AG04449 (cell line): ENCODE measurements around the gene HES4.
A peak's percentile ranks its signal among the peaks of the same experiment; 100 is the strongest.

Source experiments
- CTCF ChIA-PET: fragments of 350-600 bp; formaldehyde crosslinking; extraction: SDS; loops from one replicate; lab custom pipeline; 2021; ENCODE audit warnings: antibody characterized with exemption; lab: Yijun Ruan, JAX
- POLR2A ChIA-PET: fragments of 400-600, 350-600 bp; formaldehyde crosslinking; extraction: SDS; loops from one replicate; lab custom pipeline; 2020; ENCODE audit warnings: antibody characterized with exemption, inconsistent platforms; lab: Yijun Ruan, JAX
- DNase-seq: peaks from one replicate; pipeline ENCODE4 v3.0.0-alpha.2; 2010; ENCODE audit warnings: low read depth, low spot score
- H3K4me3 ChIP-seq: 2 replicates; pipeline ENCODE4 v1.5.1; 2011; ENCODE audit warnings: low read depth, mild to moderate bottlenecking, control low read depth, low read length
- CTCF ChIP-seq: IDR thresholded peaks from one replicate; pipeline ENCODE4 v1.5.1; 2011; ENCODE audit warnings: mild to moderate bottlenecking, moderate library complexity, low read length, control low read depth, inconsistent platforms; ENCODE audit not compliant: insufficient read depth; ENCODE audit errors: missing control alignments

Gene HES4

GRCh38 chr1:1024771-1025699, 25.1 kb upstream of the HES4 start:
- ChIA-PET CTCF (interaction anchor here (0.9 to 4.4 kb wide), 7 partner anchors 9 to 120 kb away, joined by 3 to 20 read pairs (median 4); partner anchors contain the start of gene HES4), POLR2A (interaction anchor here (0.6 to 1.5 kb wide), 2 partner anchors 14 to 58 kb away, joined by 3 to 4 read pairs; partner anchors contain the start of gene PLEKHN1)
- TF ChIP-seq CTCF = no peak
- DNase-seq = no peak
- H3K4me3 ChIP-seq = no peak overlapping the region

GRCh38 chr1:1024149-1024770, 24.4 kb upstream of the HES4 start:
- no peak for DNase-seq
- TF ChIP-seq CTCF = no peak
- ChIA-PET POLR2A (interaction anchor here (1.5 kb wide), 1 partner anchor 58 kb away, joined by 4 read pairs; the partner anchor contains the start of gene PLEKHN1), CTCF (interaction anchor here (1.0 to 4.4 kb wide), 7 partner anchors 7 to 119 kb away, joined by 3 to 20 read pairs (median 4); partner anchors contain the start of gene HES4)
- H3K4me3 ChIP-seq = no peak overlapping the region

GRCh38 chr1:1023700-1024099, 23.8 kb upstream of the HES4 start:
- no peak for DNase-seq
- no peak overlapping the region for H3K4me3 ChIP-seq
- CTCF ChIA-PET = interaction anchor here (0.8 to 4.4 kb wide), 6 partner anchors 8 to 119 kb away, joined by 3 to 20 read pairs (median 6); partner anchors contain the start of gene HES4
- POLR2A ChIA-PET = interaction anchor here (1.5 kb wide), 1 partner anchor 57 kb away, joined by 4 read pairs; the partner anchor contains the start of gene PLEKHN1
- no peak for TF ChIP-seq CTCF

- ChIA-PET POLR2A (no interaction called here), CTCF (interaction anchor here (1.3 to 4.8 kb wide), 3 partner anchors 10 to 38 kb away, joined by 6 to 20 read pairs (median 17); partner anchors contain the start of gene HES4)
- no peak overlapping the region; the same call in 1 of the 2 replicates for H3K4me3 ChIP-seq
- no peak for TF ChIP-seq CTCF
- DNase-seq = no peak
Observed at GRCh38 chr1:1022302-1023009, 22.6 kb upstream of the HES4 start.

GRCh38 chr1:1021920-1022259, 22.0 kb upstream of the HES4 start:
- peak overlapping the region; percentile 3; the same call in 1 of the 2 replicates for H3K4me3 ChIP-seq
- no peak for TF ChIP-seq CTCF
- POLR2A ChIA-PET = no interaction called here
- DNase-seq = no peak
- CTCF ChIA-PET = interaction anchor here (1.3 to 4.8 kb wide), 3 partner anchors 10 to 38 kb away, joined by 6 to 20 read pairs (median 17); partner anchors contain the start of gene HES4
